SJCRH30 (cell line): Measurements from ENCODE around the gene NAT9. TPM values are rescaled to one million over a fixed set of nuclear protein-coding genes. Genes with fewer than 3 reads are reported as not detected.

Experiments
- DNase-seq, 2 experiments: peaks; one replicate each; pipeline ENCODE4 v3.0.0-alpha.2; 2015 to 2020
- H3K27ac ChIP-seq: fragments of 250-450 bp; sonication (Bioruptor Pico); 2 replicates; pipeline ENCODE4 v1.5.1; 2020; ENCODE audit warnings: mild to moderate bottlenecking, moderate library complexity
- H3K27me3 ChIP-seq: fragments of 250-450 bp; sonication (Bioruptor Pico); 2 replicates; pipeline ENCODE4 v1.5.1; 2020; ENCODE audit warnings: mild to moderate bottlenecking, moderate library complexity
- H3K36me3 ChIP-seq: fragments of 250-450 bp; sonication (Bioruptor Pico); 2 replicates; pipeline ENCODE4 v1.5.1; 2020; ENCODE audit warnings: mild to moderate bottlenecking, moderate library complexity
- H3K4me1 ChIP-seq: fragments of 250-450 bp; sonication (Bioruptor Pico); 2 replicates; pipeline ENCODE4 v1.5.1; 2020; ENCODE audit warnings: mild to moderate bottlenecking, moderate library complexity
- H3K4me3 ChIP-seq: fragments of 250-450 bp; sonication (Bioruptor Pico); 2 replicates; pipeline ENCODE4 v1.5.1; 2020; ENCODE audit warnings: mild to moderate bottlenecking, moderate library complexity
- H3K9me3 ChIP-seq: fragments of 250-450 bp; sonication (Bioruptor Pico); replicated peaks from 2 replicates; pipeline ENCODE4 v1.5.1; 2020; ENCODE audit warnings: mild to moderate bottlenecking, moderate library complexity
- total RNA-seq: library from RNA; depleted of rRNA; stranded (reverse); fragments of >200 nt; shearing (Covaris generic); gene quantifications from 2 replicates; pipeline ENCODE4 v1.2.3, GENCODE V29; 2014

The NAT9 gene
- total RNA-seq, 1 experiment from 2014 or later, result 50.1 TPM

- H3K36me3 ChIP-seq, result no peaks in the 10 kb centered on the region
- peaks cover 9% of the 10 kb centered on the region; the same call in 1 of the 2 replicates for H3K4me1 ChIP-seq
- DNase-seq, result peak; percentile 71 to 88
- no peak overlapping the region for H3K4me3 ChIP-seq
- H3K27ac ChIP-seq, result no peak overlapping the region
- H3K9me3 ChIP-seq, result no peaks in the 10 kb centered on the region
- no peaks in the 10 kb centered on the region for H3K27me3 ChIP-seq
Measured at GRCh38 chr17:74744714-74745547, 31.2 kb downstream of the NAT9 start.

- H3K4me1 ChIP-seq, result peaks cover 9% of the 10 kb centered on the region; the same call in 1 of the 2 replicates
- DNase-seq, result no peak
- H3K9me3 ChIP-seq, result no peaks in the 10 kb centered on the region
- H3K36me3 ChIP-seq, result no peaks in the 10 kb centered on the region
- no peaks in the 10 kb centered on the region for H3K27me3 ChIP-seq
- H3K4me3 ChIP-seq, result no peak overlapping the region
- H3K27ac ChIP-seq, result no peak overlapping the region
Measured at GRCh38 chr17:74744349-74744713, 31.8 kb downstream of the NAT9 start.

- Histone ChIP-seq H3K9me3 (no peaks in the 10 kb centered on the region), H3K4me3 (no peak overlapping the region), H3K4me1 (peaks cover 13% of the 10 kb centered on the region), H3K36me3 (no peaks in the 10 kb centered on the region), H3K27me3 (no peaks in the 10 kb centered on the region), H3K27ac (no peak overlapping the region)
- DNase-seq, result no peak
Measured at GRCh38 chr17:74743755-74744154, 32.4 kb downstream of the NAT9 start.

- Histone ChIP-seq H3K27me3 (no peaks in the 10 kb centered on the region), H3K4me3 (no peak overlapping the region), H3K27ac (no peak overlapping the region), H3K4me1 (peaks cover 18% of the 10 kb centered on the region), H3K36me3 (no peaks in the 10 kb centered on the region), H3K9me3 (no peaks in the 10 kb centered on the region)
- DNase-seq, result no peak
Measured at GRCh38 chr17:74742978-74743545, 33.1 kb downstream of the NAT9 start.

- H3K36me3 ChIP-seq, result no peaks in the 10 kb centered on the region
- H3K4me1 ChIP-seq, result peaks cover 23% of the 10 kb centered on the region
- H3K27ac ChIP-seq, result no peak overlapping the region
- DNase-seq, result peak; percentile 52 to 71
- no peak overlapping the region for H3K4me3 ChIP-seq
- no peaks in the 10 kb centered on the region for H3K9me3 ChIP-seq
- H3K27me3 ChIP-seq, result peaks cover 5% of the 10 kb centered on the region; the same call in 1 of the 2 replicates
Measured at GRCh38 chr17:74742153-74742515, 34.0 kb downstream of the NAT9 start.

- H3K36me3 ChIP-seq, result no peaks in the 10 kb centered on the region
- no peak overlapping the region for H3K27ac ChIP-seq
- H3K4me1 ChIP-seq, result peaks cover 30% of the 10 kb centered on the region
- DNase-seq, result no peak
- no peak overlapping the region for H3K4me3 ChIP-seq
- H3K9me3 ChIP-seq, result no peaks in the 10 kb centered on the region
- peaks cover 10% of the 10 kb centered on the region; the same call in 1 of the 2 replicates for H3K27me3 ChIP-seq
Measured at GRCh38 chr17:74740641-74741387, 35.3 kb downstream of the NAT9 start.

GRCh38 chr17:74740173-74740572 is 36.0 kb downstream of the NAT9 start:
- Histone ChIP-seq H3K27ac (no peak overlapping the region), H3K4me1 (peaks cover 30% of the 10 kb centered on the region), H3K27me3 (peaks cover 17% of the 10 kb centered on the region; the same call in 1 of the 2 replicates), H3K36me3 (no peaks in the 10 kb centered on the region), H3K4me3 (no peak overlapping the region), H3K9me3 (no peaks in the 10 kb centered on the region)
- no peak for DNase-seq

- no peak for DNase-seq
- no peak overlapping the region for H3K27ac ChIP-seq
- peaks cover 25% of the 10 kb centered on the region for H3K4me1 ChIP-seq
- H3K27me3 ChIP-seq, result peaks cover 17% of the 10 kb centered on the region; the same call in 1 of the 2 replicates
- no peak overlapping the region for H3K4me3 ChIP-seq
- no peaks in the 10 kb centered on the region for H3K36me3 ChIP-seq
- H3K9me3 ChIP-seq, result no peaks in the 10 kb centered on the region
Measured at GRCh38 chr17:74739227-74739831, 36.8 kb downstream of the NAT9 start.

- Histone ChIP-seq H3K27me3 (peaks cover 17% of the 10 kb centered on the region; the same call in 1 of the 2 replicates), H3K36me3 (no peaks in the 10 kb centered on the region), H3K4me3 (peak overlapping the region; percentile 49), H3K27ac (peak overlapping the region; percentile 2; the same call in 1 of the 2 replicates), H3K9me3 (no peaks in the 10 kb centered on the region), H3K4me1 (peaks cover 25% of the 10 kb centered on the region)
- peak; percentile 90 for DNase-seq
Measured at GRCh38 chr17:74738051-74738996, 37.8 kb downstream of the NAT9 start.

- Histone ChIP-seq H3K27me3 (peaks cover 17% of the 10 kb centered on the region; the same call in 1 of the 2 replicates), H3K36me3 (no peaks in the 10 kb centered on the region), H3K4me3 (peak overlapping the region; percentile 49), H3K27ac (peak overlapping the region; percentile 2; the same call in 1 of the 2 replicates), H3K4me1 (peaks cover 25% of the 10 kb centered on the region), H3K9me3 (no peaks in the 10 kb centered on the region)
- peak; percentile 74 to 81 for DNase-seq
Measured at GRCh38 chr17:74737299-74738050, 38.7 kb downstream of the NAT9 start.

- Histone ChIP-seq H3K27me3 (peaks cover 17% of the 10 kb centered on the region; the same call in 1 of the 2 replicates), H3K36me3 (no peaks in the 10 kb centered on the region), H3K9me3 (no peaks in the 10 kb centered on the region), H3K4me3 (peak within 1 kb of the TSS; percentile 49), H3K27ac (peak within 1 kb of the TSS; percentile 2; the same call in 1 of the 2 replicates), H3K4me1 (peaks cover 21% of the 10 kb centered on the region)
- peak; percentile 42 to 50 for DNase-seq
Measured at GRCh38 chr17:74736513-74737298, 39.4 kb downstream of the NAT9 start, which contains the start of gene RAB37. RAB37 (plus strand) TSS chr17:74737256; CDS start chr17:74737273, 17 bp downstream.

- peaks cover 21% of the 10 kb centered on the region for H3K4me1 ChIP-seq
Measured at GRCh38 chr17:74734256-74734655, 41.9 kb downstream of the NAT9 start.

More at GRCh38 chr17:74734256-74734655, 41.9 kb downstream of the NAT9 start:
- Histone ChIP-seq H3K27ac (no peak overlapping the region), H3K27me3 (peaks cover 22% of the 10 kb centered on the region; the same call in 1 of the 2 replicates), H3K9me3 (no peaks in the 10 kb centered on the region), H3K4me3 (no peak overlapping the region), H3K36me3 (no peaks in the 10 kb centered on the region)
- no peak for DNase-seq
